Stimulated activated naive CD8-positive, alpha-beta T cell treated with anti-CD3 and anti-CD28 coated beads, Interleukin-15, Interleukin-2, amounts not matched to agents 100 U/mL and 50 U/mL, for 24 hours (primary cell): ENCODE results near the gene PSMA6.
"Not testable (repeated sequence)": the region's sequence is repeated elsewhere in the genome, so short reads cannot be mapped to it uniquely, and the experiment has no call there.

ENCODE experiments used
- ATAC-seq: fragments of 150-1000 bp; cut with Tn5 transposase; one replicate; pipeline ENCODE4 v1.10.0; 2021
- DNase-seq: peaks from one replicate; pipeline ENCODE4 v3.0.0; 2021

Gene PSMA6

GRCh38 chr14:35326375-35326774 lies 34.2 kb downstream of the PSMA6 start:
- DNase-seq, result no peak
- no peak for ATAC-seq

- DNase-seq (no peak), ATAC-seq (no peak)
These were observed 39.7 kb downstream of the PSMA6 start for GRCh38 chr14:35331605-35332516.

- ATAC-seq (peak; percentile 76), DNase-seq (peak; percentile 69)
These were observed 40.5 kb downstream of the PSMA6 start for GRCh38 chr14:35332517-35333263.

GRCh38 chr14:35333264-35333730 lies 41.1 kb downstream of the PSMA6 start:
- ATAC-seq (peak; percentile 8), DNase-seq (peak; percentile 44)

GRCh38 chr14:35333797-35334743 lies 41.9 kb downstream of the PSMA6 start:
- DNase-seq, result peak; percentile 68
- peak; percentile 78 for ATAC-seq

- ATAC-seq, result no peak
- DNase-seq, result no peak
These were observed 43.4 kb downstream of the PSMA6 start for GRCh38 chr14:35335388-35336092.

- not testable (repeated sequence) for DNase-seq, ATAC-seq
These were observed 44.0 kb downstream of the PSMA6 start for GRCh38 chr14:35336171-35336493.

GRCh38 chr14:35336494-35337268 lies 44.5 kb downstream of the PSMA6 start:
- ATAC-seq (no peak), DNase-seq (no peak)

- DNase-seq (no peak), ATAC-seq (no peak)
These were observed 45.4 kb downstream of the PSMA6 start for GRCh38 chr14:35337269-35338255.

- no peak for DNase-seq
- ATAC-seq, result no peak
These were observed 46.7 kb downstream of the PSMA6 start for GRCh38 chr14:35338731-35339405.

- ATAC-seq (no peak), DNase-seq (no peak)
These were observed 47.7 kb downstream of the PSMA6 start for GRCh38 chr14:35339761-35340406.

GRCh38 chr14:35340616-35341453 lies 48.7 kb downstream of the PSMA6 start:
- no peak for ATAC-seq
- no peak for DNase-seq

- DNase-seq (no peak), ATAC-seq (no peak)
These were observed 49.2 kb downstream of the PSMA6 start for GRCh38 chr14:35341454-35341750.

- ATAC-seq (peak; percentile 78), DNase-seq (peak; percentile 48)
These were observed 49.7 kb downstream of the PSMA6 start for GRCh38 chr14:35341751-35342488.

- DNase-seq (no peak), ATAC-seq (no peak)
These were observed 50.4 kb downstream of the PSMA6 start for GRCh38 chr14:35342489-35343010.

GRCh38 chr14:35343702-35344101 lies 51.5 kb downstream of the PSMA6 start:
- ATAC-seq, result no peak
- DNase-seq, result no peak
